Measurements from ENCODE around the gene ABCC9.

ABCC9 gene

GRCh38 chr12:21940549-21941505 is at the start of gene ABCC9:
ABCC9 (minus strand) TSS chr12:21941426; CDS start chr12:21936674, 4,752 bp downstream.
- no peak for DNase-seq

- DNase-seq, result no peak
These were observed 48.7 kb upstream of the ABCC9 start for GRCh38 chr12:21989819-21990412.

- DNase-seq, result no peak
These were observed 47.4 kb upstream of the ABCC9 start for GRCh38 chr12:21988619-21989018.

GRCh38 chr12:21987755-21988154 is 46.5 kb upstream of the ABCC9 start:
- DNase-seq, result no peak

- no peak for DNase-seq
These were observed 43.9 kb upstream of the ABCC9 start for GRCh38 chr12:21985155-21985554.

- DNase-seq, result no peak
These were observed 43.1 kb upstream of the ABCC9 start for GRCh38 chr12:21984375-21984774.

GRCh38 chr12:21983095-21983494 is 41.9 kb upstream of the ABCC9 start:
- DNase-seq, result no peak

GRCh38 chr12:21980544-21980943 is 39.3 kb upstream of the ABCC9 start:
- DNase-seq, result no peak

GRCh38 chr12:21975293-21975692 is 34.1 kb upstream of the ABCC9 start:
- no peak for DNase-seq

- DNase-seq, result no peak
These were observed 32.0 kb upstream of the ABCC9 start for GRCh38 chr12:21973221-21973620.

- no peak for DNase-seq
These were observed 30.8 kb upstream of the ABCC9 start for GRCh38 chr12:21972055-21972454.

- no peak for DNase-seq
These were observed 30.1 kb upstream of the ABCC9 start for GRCh38 chr12:21971344-21971743.

GRCh38 chr12:21962821-21963220 is 21.6 kb upstream of the ABCC9 start:
- DNase-seq, result no peak

- no peak for DNase-seq
These were observed 21.0 kb upstream of the ABCC9 start for GRCh38 chr12:21962236-21962635.

- no peak for DNase-seq
These were observed 9.4 kb upstream of the ABCC9 start for GRCh38 chr12:21950649-21951048.

GRCh38 chr12:21949036-21949435 is 7.8 kb upstream of the ABCC9 start:
- no peak for DNase-seq

GRCh38 chr12:21946983-21947382 is 5.8 kb upstream of the ABCC9 start:
- DNase-seq, result no peak

- no peak for DNase-seq
These were observed 3.8 kb upstream of the ABCC9 start for GRCh38 chr12:21945002-21945401.

- DNase-seq, result no peak
These were observed 1.1 kb upstream of the ABCC9 start for GRCh38 chr12:21942377-21942703.

- DNase-seq, result no peak
These were observed 515 bp upstream of the ABCC9 start for GRCh38 chr12:21941506-21942376.

- DNase-seq, result no peak
These were observed 1.8 kb downstream of the ABCC9 start for GRCh38 chr12:21939435-21939834.

- no peak for DNase-seq
These were observed 2.3 kb downstream of the ABCC9 start for GRCh38 chr12:21938879-21939278.

- DNase-seq, result no peak
These were observed 7.1 kb downstream of the ABCC9 start for GRCh38 chr12:21934173-21934572.

GRCh38 chr12:21933656-21934055 is 7.6 kb downstream of the ABCC9 start:
- DNase-seq, result no peak

Measured in COR-L47 (cell line).